WI38 (cell line): ENCODE data around the gene MYOF.
"Not testable (repeated sequence)": the region's sequence is repeated elsewhere in the genome, so short reads cannot be mapped to it uniquely, and the experiment has no call there.

Experiments used
- H3K4me3 ChIP-seq: 2 replicates; pipeline ENCODE4 v1.5.1; 2011; ENCODE audit warnings: low read depth, mild to moderate bottlenecking, control low read depth, low read length
- CTCF ChIP-seq: IDR thresholded peaks from 2 replicates; pipeline ENCODE4 v1.5.1; 2012; ENCODE audit warnings: low read depth, mild to moderate bottlenecking, control low read depth, low read length

The MYOF gene

GRCh38 chr10:93333278-93333978 lies 148.7 kb downstream of the MYOF start:
- H3K4me3 ChIP-seq: no peak overlapping the region
- no peak for TF ChIP-seq CTCF

GRCh38 chr10:93330824-93331223 lies 151.3 kb downstream of the MYOF start:
- no peak for TF ChIP-seq CTCF
- H3K4me3 ChIP-seq: no peak overlapping the region

- H3K4me3 ChIP-seq: no peak overlapping the region
- TF ChIP-seq CTCF: no peak
These were observed 162.2 kb downstream of the MYOF start for GRCh38 chr10:93319896-93320295.

- no peak overlapping the region for H3K4me3 ChIP-seq
- no peak for TF ChIP-seq CTCF
These were observed 163.0 kb downstream of the MYOF start for GRCh38 chr10:93319096-93319495.

- no peak for TF ChIP-seq CTCF
- H3K4me3 ChIP-seq: no peak overlapping the region
These were observed 166.9 kb downstream of the MYOF start for GRCh38 chr10:93315246-93315645.

- not testable (repeated sequence) for H3K4me3 ChIP-seq
These were observed 167.5 kb downstream of the MYOF start for GRCh38 chr10:93314656-93315055.

GRCh38 chr10:93313798-93314197 lies 168.3 kb downstream of the MYOF start:
- no peak overlapping the region for H3K4me3 ChIP-seq
- no peak for TF ChIP-seq CTCF

- no peak for TF ChIP-seq CTCF
These were observed 173.1 kb downstream of the MYOF start for GRCh38 chr10:93309062-93309461.

More at GRCh38 chr10:93309062-93309461, 173.1 kb downstream of the MYOF start:
- H3K4me3 ChIP-seq: no peak overlapping the region
